NCI-H2107 (cell line): ENCODE measurements around the gene SLC22A15.
"Not testable (repeated sequence)": the region's sequence is repeated elsewhere in the genome, so short reads cannot be mapped to it uniquely, and the experiment has no call there.

ENCODE experiments used
- DNase-seq: peaks from one replicate; lab custom pipeline; 2025; lab: John Stamatoyannopoulos, UW

Gene SLC22A15

DNA sequence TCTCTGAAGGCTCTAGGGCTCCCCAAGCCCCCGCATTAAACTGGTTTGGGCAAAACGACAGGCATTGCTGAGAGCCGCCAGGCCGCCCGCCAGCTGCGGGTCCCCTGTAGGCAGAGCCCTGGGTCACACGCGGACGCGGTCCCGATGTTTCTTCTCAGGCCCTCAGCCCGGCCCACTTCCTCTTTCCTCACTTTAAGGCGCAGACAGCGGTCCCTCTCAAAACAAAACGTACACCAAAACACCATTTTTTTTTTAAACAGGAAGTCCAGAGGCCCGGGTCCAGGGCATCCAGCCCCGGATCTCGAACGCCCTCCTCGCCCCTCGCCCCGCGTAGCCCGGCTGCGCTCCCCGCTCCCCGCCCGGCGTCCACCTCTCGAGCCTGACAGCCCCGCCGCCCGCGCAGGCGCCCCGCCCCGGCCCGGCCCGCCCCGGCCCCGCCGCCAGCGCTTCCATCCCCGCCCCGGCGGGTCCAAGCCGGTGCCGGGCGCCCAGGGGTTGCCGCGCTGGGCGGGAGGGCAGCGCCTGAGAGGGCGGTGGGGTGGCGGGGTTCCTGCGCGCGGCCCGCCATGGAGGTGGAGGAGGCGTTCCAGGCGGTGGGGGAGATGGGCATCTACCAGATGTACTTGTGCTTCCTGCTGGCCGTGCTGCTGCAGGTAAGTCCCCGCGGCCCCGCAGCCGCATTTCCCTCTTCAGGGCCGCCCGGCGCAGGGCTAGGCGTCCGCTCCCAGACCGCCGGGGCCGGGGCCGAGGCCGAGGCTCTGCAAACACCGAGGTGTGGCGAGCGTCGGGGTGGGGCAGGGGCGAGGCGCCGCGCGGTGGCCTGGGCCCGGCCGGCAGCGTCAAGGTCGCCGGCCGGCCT lies at the start of gene SLC22A15:
Gene SLC22A15 (plus strand): TSS at position 452 of the 859 bp plus-strand sequence. CDS start 115 bp downstream, at position 567.
- no peak for DNase-seq

DNA sequence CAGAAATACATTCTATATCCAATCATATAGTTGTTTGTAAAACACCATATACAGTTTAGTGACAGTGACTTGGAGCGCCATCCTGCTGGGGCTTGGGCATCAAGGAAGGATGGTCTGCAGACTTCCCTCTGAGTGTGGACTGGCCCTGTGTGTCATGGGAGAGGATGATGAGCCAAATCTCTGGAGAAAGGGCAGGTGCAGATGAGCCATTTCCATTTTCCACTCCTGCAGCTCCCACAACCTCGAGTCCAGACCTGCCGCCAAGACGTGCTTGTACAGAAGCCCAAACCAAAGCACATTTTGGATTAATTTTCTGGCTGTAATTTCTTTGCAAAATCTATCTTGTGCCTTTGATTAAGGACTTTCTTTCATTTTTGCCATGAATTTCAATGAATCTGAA lies 48.3 kb upstream of the SLC22A15 start:
- DNase-seq: no peak

DNA sequence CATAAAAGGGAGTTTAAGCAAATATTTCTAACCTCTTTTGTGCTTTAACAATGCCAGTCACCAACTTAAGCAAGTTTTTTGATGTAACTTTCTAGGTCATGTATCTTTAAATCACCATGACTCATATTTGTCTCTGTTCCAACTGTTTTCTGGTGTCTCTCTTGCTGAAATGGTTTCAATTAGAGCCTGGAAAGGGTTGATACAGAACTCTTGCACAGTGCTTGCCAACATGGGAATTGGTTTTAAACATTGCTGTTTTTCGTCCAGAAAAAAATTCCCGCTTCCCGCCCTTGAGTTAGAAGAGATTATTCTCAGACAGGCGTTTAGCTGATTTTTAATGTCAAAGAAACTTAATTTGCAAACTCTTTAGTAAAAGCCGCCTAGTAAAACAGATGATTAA lies 46.4 kb upstream of the SLC22A15 start:
- DNase-seq: no peak

DNA sequence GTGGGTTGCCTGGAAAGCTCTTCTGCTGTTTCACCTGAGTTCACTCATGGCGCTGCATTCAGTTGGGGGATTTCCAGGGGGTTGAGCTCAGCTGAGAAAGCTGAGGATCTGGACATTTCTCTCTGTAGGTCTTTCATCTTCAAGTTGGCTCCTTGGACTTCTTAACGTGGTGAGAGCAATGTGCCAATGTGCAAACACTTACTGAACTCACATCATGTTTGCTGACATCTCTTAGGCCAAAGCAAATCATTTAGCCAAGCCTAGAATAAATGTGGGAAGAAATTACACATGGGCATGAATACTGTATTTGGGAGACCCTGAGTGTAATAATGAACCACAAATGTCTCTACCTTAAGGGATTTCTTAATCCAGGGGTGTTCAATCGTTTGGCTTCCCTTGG lies 42.7 kb upstream of the SLC22A15 start:
- no peak for DNase-seq

DNA sequence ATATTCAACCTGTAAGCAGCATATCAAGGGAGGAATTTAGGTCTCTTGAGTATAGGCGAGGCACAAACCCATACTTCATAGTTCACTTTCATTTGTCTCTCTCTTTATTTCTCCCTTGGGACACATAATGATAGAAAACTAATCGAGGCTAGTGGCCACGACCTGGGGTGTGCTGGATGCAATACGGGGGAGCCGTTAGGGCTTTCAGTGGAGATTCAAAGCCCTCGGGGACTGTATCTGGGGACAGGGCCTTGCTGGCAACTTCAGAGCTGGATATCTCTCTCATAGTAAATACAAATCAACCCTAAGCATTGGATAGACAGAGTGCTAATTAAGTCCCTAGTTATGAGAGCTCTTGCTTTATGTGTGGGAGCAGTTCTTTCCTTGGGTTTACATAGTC lies 36.9 kb upstream of the SLC22A15 start:
- no peak for DNase-seq

DNA sequence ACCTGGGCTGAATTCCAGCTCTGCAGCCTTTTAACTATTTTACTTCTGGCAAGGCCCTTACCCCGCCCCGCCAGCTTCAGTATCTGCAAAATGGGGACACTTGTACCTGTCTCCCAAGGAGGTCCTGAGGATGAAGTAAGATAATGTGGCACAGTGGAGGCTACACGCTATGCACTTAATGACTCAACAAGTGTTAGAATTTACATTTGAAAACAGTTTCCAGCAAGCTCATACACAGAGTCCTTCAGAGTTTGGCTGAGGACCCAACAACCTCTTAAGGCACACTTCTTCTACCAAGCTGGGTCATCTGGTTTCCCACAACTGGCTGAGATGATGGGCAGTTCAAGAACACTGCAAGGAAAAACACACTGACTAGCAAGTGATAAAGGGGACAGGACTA lies 30.2 kb upstream of the SLC22A15 start:
- no peak for DNase-seq

DNA sequence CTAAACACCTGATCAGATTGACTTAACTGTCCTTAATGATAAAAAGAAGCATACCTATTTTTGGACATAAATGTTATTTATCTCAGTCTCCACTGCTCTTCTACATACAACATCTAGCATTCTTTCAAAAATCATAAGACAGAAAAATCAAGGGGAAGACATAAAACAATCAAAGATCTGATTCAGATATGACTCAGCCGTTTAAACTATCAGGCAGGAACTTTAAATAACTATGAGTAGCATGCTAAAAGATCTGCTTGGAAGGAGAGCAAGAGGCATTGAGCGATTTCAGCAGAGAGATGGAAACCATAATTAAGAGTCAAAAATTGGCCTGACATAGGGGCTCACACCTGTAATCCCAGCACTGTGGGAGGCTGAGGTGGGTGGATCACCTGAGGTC lies 27.2 kb upstream of the SLC22A15 start:
- DNase-seq: no peak

DNA sequence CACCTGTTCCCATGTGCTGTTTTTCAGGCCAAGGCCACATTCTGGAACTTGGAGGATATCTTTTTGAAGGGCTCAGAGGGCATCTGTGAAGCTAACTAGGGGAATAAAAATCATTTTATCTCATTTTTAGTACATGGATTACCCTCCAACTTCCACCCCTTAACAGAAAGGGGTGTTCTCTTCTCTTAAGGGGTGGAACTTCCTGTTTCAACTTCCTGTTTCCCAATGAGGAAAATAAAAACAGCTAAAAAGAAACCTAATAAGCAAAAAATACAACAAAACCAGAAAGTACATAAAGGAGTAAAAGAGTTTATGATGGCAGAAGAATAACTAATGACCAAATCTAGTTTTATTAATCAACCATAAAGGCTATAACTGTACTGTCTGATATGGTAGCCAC lies 24.8 kb upstream of the SLC22A15 start:
- no peak for DNase-seq

DNA sequence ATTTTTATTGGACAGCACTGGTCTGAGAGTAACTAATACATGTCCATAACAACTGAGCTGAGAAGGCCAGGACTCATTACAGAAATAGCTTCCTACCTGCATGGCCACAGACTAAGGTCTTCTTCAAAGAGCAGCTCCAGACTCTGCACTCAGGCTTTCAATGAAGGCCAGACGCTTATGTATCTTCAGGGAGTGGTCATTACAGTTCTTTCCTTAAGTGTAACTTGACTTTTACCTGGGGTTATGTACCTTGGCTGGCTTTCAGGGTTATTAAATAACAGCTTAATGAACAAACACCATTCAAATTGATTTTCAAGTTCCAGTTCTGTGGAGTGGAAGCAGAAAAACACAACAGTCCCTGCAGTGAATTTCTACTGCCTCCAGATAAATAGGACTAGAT lies 23.8 kb upstream of the SLC22A15 start:
- DNase-seq: no peak

DNA sequence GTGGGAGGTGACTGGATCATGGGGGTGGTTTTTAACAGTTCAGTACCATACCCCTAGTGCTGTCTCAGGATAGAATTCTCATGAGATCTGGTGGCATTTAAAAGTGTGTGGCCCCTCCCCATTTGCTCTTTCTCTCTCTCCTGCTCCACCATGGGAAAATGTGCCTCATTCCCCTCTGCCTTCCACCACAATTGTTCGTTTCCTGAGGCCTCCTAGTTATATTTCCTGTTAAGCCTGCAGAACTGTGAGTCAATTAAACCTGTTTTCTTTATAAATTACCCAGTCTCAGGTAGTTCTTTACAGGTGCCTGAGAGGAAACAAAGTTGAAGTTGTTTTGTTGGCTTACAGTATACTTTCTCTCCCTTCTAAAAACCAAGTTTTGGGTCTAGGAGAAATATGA lies 23.1 kb upstream of the SLC22A15 start:
- DNase-seq: no peak

DNA sequence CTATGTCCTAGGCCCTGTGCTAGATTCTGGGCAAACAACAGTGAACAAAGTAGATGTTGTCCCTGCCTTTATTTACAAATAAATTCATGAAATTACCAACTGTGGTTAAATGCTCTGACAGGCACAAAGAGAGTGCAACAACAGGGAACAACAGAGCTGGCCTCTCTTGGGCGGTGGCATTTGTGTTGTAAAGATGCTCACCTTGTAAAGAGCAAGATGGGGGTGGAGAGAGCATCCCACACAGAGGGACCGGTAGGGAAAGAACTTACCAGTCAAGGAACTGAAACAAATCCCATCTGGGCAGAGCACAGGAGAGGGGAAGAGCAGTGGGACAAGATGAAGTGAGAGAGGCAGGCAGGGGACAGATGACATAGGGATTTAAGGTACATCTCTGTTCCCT lies 21.6 kb upstream of the SLC22A15 start:
- no peak for DNase-seq

DNA sequence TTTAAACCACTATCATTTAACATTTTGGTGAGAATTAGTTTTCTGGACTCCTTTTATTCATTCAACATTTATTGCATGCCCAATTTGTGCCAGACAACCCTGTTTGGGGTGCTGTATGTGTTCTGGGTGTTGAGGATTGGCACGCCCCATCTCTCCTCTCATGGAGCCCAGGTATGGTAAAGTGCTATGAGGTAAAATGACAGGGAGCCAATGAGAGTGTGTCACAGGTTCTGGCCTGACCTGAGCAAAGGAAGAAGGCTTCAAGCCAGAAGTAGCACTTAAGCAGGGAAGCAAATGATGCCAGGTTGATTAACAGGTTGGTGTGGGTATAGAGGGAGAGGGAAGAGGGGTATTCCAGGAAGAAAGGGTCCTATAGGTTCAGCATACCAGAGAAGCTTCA lies 21.1 kb upstream of the SLC22A15 start:
- DNase-seq: no peak

DNA sequence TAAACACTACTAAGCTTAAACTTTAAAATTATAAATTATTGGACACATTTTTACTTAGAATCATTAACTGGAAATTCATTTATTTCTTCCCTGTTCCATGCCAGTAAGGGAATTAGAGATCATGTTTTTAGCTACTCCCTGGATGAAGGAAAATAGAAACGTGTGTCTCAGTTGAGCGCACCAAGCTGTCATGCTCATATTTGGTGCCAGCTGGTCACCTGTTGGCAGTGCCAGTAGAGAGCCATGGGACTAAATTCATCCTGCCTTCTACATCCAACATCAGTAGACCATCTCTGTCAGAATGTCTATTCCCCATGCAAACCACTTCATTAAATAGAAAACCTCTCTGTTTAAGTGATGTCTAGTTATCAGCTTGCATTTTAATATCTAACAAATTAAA lies 17.4 kb upstream of the SLC22A15 start:
- DNase-seq: no peak

DNA sequence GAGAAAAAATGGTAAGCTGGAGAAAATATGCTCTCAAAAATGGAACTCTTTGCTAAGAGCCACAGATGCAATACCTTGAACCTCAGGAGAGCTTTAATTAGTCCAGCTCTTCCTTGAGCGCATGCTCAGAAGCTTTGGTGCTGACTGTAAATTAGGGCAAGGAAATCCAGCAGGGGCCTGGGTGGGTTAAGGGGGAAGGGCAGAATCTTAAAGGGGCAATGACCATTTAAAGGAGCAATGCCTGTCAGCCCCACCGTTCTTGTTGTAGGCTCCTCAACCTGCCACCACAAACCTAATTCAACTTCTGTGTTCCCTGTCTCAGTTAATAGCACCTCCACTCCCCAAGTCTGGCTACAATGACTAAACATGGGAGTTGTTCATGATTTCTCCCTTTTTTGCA lies 6.8 kb upstream of the SLC22A15 start:
- no peak for DNase-seq

DNA sequence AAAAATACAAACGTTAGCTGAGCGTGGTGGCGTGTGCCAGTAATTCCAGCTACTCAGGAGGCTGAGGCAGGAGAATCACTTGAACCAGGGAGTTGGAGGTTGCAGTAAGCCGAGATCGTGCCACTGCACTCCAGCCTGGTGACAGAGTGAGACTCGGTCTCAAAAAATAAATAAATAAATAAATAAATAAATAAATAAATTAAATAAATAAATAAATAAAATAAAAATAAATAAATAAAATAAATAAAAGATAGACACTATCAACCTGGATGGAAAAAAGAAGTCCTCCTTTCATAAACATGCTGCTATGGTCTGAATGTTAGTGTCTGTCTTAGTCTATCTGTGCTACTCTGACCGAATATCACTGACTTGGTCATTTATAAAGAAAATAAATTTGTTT lies 4.5 kb upstream of the SLC22A15 start:
- not testable (repeated sequence) for DNase-seq

DNA sequence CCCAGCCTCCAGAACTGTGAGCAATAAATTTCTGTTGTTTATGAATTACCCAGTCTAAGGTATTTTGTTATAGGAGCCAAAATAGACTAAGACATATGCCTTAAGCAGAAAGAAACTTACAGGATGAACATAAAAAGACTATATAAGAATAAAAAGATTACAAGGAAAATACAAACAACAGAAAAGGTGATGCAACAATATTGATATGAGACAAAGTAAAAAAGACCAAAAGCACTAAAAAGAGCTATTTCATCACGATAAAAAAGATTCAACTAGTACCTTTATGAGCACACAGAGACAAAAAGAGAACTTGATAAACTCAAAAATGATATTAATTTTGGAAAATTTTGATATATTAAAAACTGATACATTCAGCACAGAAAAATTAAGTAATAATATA lies 3.2 kb upstream of the SLC22A15 start:
- no peak for DNase-seq

DNA sequence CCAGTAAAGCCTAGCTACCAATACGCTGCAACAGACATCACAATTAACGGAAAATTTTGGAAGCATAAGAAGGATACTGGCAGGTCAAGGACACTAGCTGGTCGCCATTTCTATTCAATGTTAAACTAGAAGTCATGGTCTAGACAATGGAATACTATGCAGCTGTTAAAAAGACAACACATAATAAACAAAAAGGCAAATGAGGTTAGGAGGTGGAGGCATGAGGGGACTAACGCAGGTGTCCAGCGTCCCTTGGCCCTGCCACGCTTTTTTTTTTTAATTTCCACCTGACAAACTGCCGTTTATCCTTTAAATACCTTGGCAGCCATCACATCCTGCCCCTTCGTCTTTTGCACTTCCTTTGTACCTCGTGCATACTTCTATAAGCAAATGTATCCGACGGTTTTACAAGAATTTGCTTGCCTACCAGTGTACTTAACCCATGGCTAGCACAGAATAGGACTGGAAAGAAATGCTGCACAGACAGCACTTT lies 698 bp upstream of the SLC22A15 start:
- DNase-seq: no peak

DNA sequence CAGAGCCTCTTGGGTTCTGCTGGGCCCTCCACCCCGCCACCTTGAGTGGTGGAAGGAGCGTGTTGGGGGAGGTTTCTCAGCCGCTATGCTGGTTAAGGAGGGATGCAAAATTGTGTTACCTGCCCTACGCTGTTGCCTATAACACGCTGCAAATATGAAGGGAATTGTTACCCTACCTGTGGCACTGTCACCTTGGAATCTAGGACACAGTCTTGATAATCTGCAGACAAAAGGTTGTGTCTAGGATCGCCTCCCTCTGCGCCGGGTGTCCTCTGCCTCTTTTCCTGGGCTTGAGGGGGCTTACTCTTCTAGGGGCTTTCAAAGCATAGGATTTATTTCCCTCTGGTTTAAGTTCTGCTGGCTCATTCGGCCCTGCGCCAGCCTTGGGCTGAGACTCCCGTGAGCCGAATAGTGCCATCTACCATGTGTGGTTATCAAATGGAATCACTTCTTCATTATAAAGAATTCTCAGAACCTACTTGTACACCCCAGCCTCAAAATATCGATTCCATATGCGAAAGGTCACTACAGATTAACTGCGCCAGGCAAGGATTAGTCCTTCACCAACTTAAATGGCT lies 697 bp downstream of the SLC22A15 start:
- DNase-seq: no peak

DNA sequence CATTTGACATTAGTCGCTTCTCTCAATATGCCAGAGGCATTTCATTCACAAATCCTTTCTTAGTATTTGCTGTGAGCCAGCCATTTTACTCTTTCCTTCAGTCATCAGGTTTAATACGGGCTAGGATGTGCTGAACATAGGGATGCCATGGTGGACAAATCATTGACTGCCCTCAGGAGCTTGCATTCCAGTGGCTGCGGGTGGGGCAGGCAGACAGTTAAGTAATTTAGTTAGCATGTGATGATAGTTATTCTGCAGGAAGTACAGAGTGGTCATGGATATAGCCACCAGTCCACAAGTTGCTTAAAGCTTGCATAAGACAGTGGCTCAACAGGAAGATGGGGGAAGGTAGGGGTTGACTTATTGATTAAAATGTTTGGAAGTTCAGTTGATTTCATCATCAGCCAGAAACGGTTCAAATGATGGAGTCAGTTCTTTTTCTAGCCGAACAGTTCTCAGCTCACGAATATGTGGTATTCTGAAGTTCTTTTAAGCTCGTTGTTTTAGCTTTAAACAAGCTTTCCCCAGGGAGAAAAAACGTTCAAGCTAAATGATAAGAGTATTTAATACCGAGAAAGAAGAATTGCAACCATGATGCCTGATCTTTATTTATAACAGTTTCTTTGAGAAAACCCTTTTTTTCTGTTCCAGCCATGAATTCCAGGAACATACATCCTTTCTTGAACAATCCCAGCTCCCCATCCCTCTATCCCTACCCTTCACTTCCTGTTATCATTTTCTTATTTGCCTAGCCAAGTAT lies 1.4 kb downstream of the SLC22A15 start:
- DNase-seq: no peak

DNA sequence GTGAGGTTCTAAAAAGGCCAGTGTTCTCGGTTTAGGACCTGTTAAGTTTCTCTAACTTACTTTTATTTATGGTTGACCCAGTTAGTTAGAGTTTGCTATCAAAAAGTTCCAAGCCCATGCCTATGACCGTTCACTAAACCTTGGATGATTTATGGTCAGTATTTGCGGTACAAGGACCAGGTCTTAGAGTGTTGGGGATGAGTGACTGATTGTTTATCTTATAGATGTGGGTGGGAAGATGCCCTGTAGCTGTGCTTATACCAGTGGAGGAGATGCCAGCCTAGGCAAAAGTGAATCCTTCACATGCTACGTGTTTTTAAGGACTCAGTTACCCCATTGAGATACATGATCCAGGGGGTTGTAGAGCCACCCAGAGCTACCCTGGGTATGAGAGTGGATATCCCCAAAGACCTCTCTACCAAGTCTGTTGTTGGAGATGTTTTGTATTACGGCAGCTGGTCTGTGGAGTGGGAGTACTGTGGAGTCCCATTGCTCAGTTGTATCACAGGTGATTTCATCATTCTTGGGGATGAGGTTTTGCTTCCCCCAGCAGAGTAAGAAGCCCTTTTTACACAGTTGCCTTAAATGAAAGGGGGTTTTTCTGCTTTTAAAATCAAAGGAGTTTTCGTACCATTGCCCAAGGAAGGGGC lies 2.1 kb downstream of the SLC22A15 start:
- no peak for DNase-seq

DNA sequence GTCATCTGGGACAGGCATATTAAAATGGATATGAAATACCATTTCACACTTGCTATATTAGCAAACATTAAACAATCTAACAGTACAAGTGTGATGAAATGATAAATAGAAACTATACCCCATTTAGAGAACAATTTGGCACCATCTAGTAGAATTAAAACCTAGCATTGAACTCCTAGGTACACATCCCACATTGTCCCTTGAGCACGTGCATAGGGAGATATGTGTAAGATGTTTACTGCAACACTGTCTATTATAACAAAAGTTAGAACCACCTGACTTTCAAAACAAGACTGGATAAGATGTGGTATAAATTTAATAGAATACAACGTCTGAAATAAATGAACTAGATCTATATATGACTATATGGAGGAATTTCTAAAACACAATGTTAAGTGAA lies 3.8 kb downstream of the SLC22A15 start:
- no peak for DNase-seq
